GM10266 (cell line): Measurements from ENCODE around the gene NAE1.

Experiments
- DNase-seq: peaks from one replicate; pipeline ENCODE4 v3.0.0; 2012; ENCODE audit errors: extremely low spot score
- TF ChIP-seq, protein P1 (sequence below): IDR thresholded peaks from 2 replicates; pipeline ENCODE4 v1.5.1; 2012; ENCODE audit warnings: mild to moderate bottlenecking, low read depth; ENCODE audit not compliant: control insufficient read depth, insufficient read depth; ENCODE audit errors: missing control alignments

NAE1 gene

DNA sequence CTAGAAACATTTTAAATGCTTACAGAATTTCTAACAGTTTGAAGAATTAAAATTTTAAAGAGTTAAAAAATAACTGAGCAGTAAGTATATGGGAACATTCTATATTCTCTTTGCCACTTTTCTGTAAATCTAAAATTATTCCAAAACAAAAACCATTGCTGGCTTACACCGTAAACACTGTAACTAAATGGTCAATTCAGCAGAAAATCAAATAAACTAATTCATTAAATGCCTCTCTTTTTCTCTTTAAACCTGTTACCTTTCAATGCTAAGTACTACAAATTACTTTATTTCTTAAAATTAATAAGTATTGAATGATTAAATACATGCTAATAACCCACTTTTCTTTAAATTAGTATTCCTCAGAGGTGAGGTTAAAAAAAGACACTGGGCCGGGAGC is 43.3 kb downstream of the NAE1 start:
- DNase-seq, result no peak

DNA sequence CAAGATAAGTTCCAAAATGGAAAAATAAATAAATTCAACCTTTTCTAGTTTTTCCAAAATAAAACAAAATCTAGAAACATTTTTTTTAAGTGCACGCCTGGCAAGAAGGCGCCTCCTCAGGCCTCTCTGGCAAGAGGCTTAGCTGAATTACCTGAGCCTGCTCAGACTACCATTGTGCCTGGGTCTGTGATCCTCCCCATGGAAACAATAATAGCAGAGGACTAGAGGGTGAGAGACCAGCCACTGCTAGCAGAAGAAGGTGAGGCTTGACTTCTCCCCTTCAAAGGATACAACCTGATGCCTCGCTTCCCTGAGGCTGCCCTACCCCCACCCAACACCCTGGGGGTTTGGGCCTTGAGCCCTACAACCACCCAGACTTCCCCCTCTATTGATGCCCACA is 44.2 kb downstream of the NAE1 start:
- TF ChIP-seq, protein P1, sequence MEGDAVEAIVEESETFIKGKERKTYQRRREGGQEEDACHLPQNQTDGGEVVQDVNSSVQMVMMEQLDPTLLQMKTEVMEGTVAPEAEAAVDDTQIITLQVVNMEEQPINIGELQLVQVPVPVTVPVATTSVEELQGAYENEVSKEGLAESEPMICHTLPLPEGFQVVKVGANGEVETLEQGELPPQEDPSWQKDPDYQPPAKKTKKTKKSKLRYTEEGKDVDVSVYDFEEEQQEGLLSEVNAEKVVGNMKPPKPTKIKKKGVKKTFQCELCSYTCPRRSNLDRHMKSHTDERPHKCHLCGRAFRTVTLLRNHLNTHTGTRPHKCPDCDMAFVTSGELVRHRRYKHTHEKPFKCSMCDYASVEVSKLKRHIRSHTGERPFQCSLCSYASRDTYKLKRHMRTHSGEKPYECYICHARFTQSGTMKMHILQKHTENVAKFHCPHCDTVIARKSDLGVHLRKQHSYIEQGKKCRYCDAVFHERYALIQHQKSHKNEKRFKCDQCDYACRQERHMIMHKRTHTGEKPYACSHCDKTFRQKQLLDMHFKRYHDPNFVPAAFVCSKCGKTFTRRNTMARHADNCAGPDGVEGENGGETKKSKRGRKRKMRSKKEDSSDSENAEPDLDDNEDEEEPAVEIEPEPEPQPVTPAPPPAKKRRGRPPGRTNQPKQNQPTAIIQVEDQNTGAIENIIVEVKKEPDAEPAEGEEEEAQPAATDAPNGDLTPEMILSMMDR, result no peak
- no peak for DNase-seq

More for the DNA sequence above, 43.3 kb downstream of the NAE1 start:
- TF ChIP-seq, protein P1, result no peak

DNA sequence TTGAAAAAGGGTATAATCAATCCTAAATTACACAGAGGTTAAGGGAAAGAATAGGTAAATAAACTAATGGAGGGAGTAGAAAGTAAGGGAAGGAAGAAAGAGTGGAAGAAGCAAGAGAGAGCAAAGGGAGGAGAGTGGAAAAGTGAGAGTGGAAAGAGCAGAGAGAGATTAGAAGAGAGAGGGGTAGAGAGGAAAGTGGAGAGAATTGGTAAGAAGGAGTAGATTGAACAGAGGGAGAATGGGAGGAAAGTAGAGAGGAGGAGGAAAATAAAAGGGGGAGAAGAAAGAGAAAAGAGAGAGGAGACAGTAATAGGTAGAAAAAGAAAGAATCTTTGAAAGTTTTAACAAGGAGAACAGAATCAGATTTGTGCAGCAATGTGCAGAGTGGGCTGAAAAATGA is 54.3 kb downstream of the NAE1 start:
- no peak for DNase-seq
- TF ChIP-seq, protein P1, result no peak

DNA sequence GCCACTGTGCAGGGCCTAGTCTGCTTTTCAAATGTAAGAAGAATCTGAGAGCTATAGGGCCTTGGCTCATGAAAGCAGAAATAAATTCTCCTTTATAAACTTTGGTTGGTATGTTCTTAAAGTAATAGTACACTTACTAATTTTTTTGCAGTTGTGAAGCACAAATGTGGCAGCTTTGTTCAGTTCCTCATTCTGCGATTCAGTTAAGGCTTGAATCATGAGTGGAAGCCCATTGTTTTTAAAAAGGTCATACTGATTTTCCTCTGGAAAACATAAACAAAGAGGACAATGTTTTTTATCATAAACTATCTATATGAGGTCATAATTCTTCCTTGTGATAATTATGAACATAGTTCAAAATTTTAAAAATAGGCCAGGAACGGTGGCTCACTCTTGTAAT is 55.8 kb downstream of the NAE1 start:
- no peak for DNase-seq

DNA sequence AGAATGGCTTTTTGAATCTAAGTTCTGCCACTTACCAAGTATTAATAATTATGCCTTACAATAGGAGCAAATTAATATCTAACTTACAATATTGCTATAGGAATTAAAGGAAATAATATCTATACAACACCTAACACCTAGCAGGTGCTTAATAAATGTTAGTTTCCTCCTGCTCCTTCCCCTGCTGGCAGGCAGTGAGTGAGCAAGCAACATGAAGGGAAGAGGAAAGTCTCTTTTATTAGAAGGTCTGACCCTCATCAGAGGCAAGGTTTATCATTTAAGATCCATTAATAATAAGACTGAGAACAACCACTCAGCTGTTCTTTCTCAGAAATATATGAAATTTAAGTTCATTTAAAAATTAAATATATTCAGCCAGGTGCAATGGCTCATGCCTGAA is 72.7 kb downstream of the NAE1 start:
- TF ChIP-seq, protein P1, result no peak
- no peak for DNase-seq

More for the DNA sequence above, 55.8 kb downstream of the NAE1 start:
- TF ChIP-seq, protein P1, result no peak

DNA sequence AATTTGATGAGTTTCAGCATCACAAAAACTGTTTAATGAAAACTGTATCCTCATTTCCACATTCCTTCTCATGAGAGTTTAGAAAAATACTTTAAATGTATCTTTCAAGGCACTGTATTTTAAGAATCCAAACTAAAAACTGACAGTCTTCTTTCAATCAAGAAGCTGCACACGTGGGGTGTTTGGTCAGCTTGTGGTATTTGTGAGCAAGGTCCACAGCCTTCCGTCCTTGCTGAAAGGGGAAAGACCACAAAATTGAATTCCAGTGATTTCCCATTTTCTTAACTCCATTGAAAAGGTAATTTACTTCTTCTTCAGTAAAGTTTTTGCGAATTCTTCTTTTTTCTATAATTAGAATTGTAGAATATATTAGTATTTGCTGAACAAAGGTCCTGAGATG is 76.0 kb downstream of the NAE1 start:
- no peak for DNase-seq
- TF ChIP-seq, protein P1, result no peak

DNA sequence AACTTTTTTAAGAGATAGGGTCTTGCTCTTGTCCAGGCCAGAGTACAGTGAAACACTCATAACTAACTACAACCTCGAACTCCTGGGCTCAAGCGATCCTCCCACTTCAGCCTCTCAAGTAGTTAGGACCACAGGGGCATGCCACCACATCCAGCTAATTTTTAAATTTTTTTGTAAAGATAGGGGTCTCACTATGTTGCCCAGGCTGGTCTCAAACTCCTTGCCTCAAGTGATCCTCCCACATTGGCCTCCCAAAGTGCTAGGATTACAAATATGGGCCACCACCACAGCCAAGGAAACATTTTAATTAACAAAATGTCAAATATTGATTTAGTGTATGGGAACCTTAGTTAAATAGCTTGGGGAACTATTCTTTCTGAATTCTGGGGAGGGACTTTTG is 76.6 kb downstream of the NAE1 start:
- TF ChIP-seq, protein P1, result no peak
- DNase-seq, result no peak
